Testis (tissue), 2 donors: ENCODE data around the gene PURA.

Experiments
- CTCF ChIP-seq, 3 experiments: fragments of 450-650 bp in 2 of 3; fragments of 200-600 bp in 1 of 3; sonication (generic) in 1 of 3; IDR thresholded peaks; one replicate each; pipeline ENCODE4 v1.5.1; 2016 to 2019; ENCODE audit warnings: antibody characterized with exemption in 3 of 3, mild to moderate bottlenecking in 2 of 3, moderate library complexity in 1 of 3
- POLR2A ChIP-seq: fragments of 450-650 bp; IDR thresholded peaks from one replicate; pipeline ENCODE4 v1.6.1; 2017; ENCODE audit warnings: antibody characterized with exemption, mild to moderate bottlenecking, moderate library complexity

- TF ChIP-seq CTCF (IDR thresholded peaks at IDR 0.05) (no peak), POLR2A (no peak)
Observed at GRCh38 chr5:140153905-140154304, 40.0 kb downstream of the PURA start.
